Thymus (tissue), 11 donors: ENCODE data around the gene PARP1. TPM values are rescaled to one million over a fixed set of nuclear protein-coding genes. Genes with fewer than 3 reads are reported as not detected.

Experiments
- DNase-seq, 9 donors: peaks; one replicate each; pipeline ENCODE4 v3.0.0-alpha.2; 2013; ENCODE audit warnings: low spot score in 9 of 9, low read depth in 6 of 9, missing footprints in 1 of 9
- H3K27ac ChIP-seq, 2 donors: one replicate each; pipeline ENCODE4 v1.5.1; 2013; ENCODE audit warnings: control low read depth in 1 of 2, low read depth in 1 of 2, low read length in 1 of 2, mild to moderate bottlenecking in 1 of 2, moderate library complexity in 1 of 2
- H3K27me3 ChIP-seq, 2 donors: one replicate each; pipeline ENCODE4 v1.5.1; 2013; ENCODE audit warnings: low read length in 1 of 2; ENCODE audit not compliant: control insufficient read depth in 2 of 2, insufficient read depth in 1 of 2
- H3K36me3 ChIP-seq, 2 donors: one replicate each; pipeline ENCODE4 v1.5.1; 2013; ENCODE audit warnings: low read length in 1 of 2, mild to moderate bottlenecking in 1 of 2, moderate library complexity in 1 of 2; ENCODE audit not compliant: control insufficient read depth in 2 of 2, insufficient read depth in 2 of 2
- H3K4me1 ChIP-seq, 2 donors: one replicate each; pipeline ENCODE4 v1.5.1; 2013; ENCODE audit warnings: low read length in 2 of 2; ENCODE audit not compliant: control insufficient read depth in 2 of 2, insufficient read depth in 2 of 2
- H3K4me3 ChIP-seq, 2 donors: one replicate each; pipeline ENCODE4 v1.5.1; 2013; ENCODE audit warnings: low read length in 2 of 2, control low read depth in 1 of 2, mild to moderate bottlenecking in 1 of 2
- H3K9me3 ChIP-seq, 2 donors: one replicate each; pipeline ENCODE4 v1.5.1; 2013; ENCODE audit warnings: low read length in 1 of 2, mild to moderate bottlenecking in 1 of 2; ENCODE audit not compliant: control insufficient read depth in 2 of 2, insufficient read depth in 1 of 2
- WGBS: extraction: QIAGEN DNeasy Blood & Tissue Kit; methylation state at CpG from one replicate; pipeline ENCODE4 v1.1.7; 2013; 5-methylcytosine and 5-hydroxymethylcytosine counted together
- polyA plus RNA-seq: library from polyadenylated mRNA; stranded (reverse); fragments of 200-250 nt; gene quantifications from one replicate; pipeline ENCODE4 v1.2.3, GENCODE V29; 2013
- total RNA-seq: library from RNA; stranded (reverse); fragments of 120-200 nt; gene quantifications from one replicate; pipeline ENCODE4 v1.2.4, GENCODE V29; 2013
- donor health status: healthy.

PARP1 gene
- total and polyA plus RNA-seq, 2 donors = 36.7 to 73.9 TPM

DNA sequence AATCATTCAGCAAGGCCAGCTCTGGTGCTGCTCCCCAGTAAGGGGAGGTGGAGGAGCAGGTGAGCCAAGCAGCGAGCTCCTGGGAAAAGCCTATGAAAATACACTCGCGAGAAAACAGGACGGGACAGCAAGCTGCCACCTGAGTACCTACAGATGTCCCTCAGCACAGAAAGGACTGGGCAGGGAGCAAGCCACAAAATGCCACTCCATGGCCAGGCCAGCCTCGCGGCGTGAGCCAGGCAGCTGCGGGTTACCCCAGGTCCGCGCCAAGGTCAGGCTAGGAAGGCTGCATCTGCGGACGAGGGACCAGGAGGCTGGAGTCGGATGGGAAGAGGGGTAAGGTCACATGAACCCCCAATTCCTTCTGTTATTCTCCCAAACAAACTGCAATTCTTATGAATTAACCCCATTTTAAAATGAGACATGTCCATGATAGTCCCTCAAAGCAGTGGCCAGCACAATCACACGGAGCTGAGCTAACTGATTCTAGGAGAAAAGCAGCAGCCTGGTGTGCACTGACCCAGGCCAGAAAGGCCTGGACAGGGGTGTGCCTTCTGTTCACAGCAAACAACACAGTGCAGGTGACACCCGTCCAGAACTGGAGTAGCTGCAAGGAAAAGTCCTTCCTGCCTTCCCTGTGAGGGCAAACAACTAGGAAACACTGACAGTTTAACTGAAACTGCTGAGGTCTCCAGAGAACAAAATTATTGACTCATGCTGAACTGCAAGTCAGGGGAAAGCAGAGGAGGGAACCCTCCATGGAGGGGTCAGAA lies 26.5 kb downstream of the PARP1 start:
- Histone ChIP-seq H3K27ac (no peak overlapping the region), H3K4me1 (no peaks in the 10 kb centered on the region), H3K4me3 (no peak overlapping the region), H3K36me3 (peaks cover 86 to 92% of the 10 kb centered on the region in 2 donors), H3K27me3 (no peaks in the 10 kb centered on the region), H3K9me3 (no peaks in the 10 kb centered on the region)
- no peak for DNase-seq
- 98% methylated on average over 15 of the region's 15 CpGs for WGBS

GRCh38 chr1:226378071-226378470 lies 29.8 kb downstream of the PARP1 start:
- no peak overlapping the region for H3K27ac ChIP-seq
- peaks cover 78 to 93% of the 10 kb centered on the region in 2 donors for H3K36me3 ChIP-seq
- no peaks in the 10 kb centered on the region for H3K4me1 ChIP-seq
- no peaks in the 10 kb centered on the region for H3K27me3 ChIP-seq
- 95% methylated on average over 2 of the region's 2 CpGs for WGBS
- H3K4me3 ChIP-seq = no peak overlapping the region
- no peaks in the 10 kb centered on the region for H3K9me3 ChIP-seq
- DNase-seq = no peak

DNA sequence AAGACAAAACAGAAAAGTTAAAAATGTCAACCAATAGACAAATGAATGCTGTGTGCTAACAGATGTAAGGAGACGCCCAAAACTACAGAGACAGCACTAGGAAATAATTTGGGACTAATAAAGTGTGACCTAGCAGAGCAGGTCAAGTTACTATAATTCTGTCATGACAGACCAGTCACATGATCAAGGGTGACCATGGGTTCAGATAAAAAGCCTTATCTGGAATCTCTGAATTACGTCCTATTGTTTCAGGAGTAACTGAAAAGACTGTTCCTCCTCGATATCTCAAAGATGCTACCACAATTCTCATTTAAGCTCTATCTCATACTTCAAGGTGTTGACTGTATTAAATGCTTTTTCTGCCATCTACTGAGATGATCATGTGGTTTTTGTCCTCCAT lies 31.6 kb downstream of the PARP1 start:
- 96% methylated on average over 3 of the region's 3 CpGs for WGBS
- Histone ChIP-seq H3K4me1 (no peaks in the 10 kb centered on the region), H3K9me3 (no peaks in the 10 kb centered on the region), H3K4me3 (no peak overlapping the region), H3K36me3 (peaks cover 74 to 93% of the 10 kb centered on the region in 2 donors), H3K27me3 (no peaks in the 10 kb centered on the region), H3K27ac (no peak overlapping the region)
- DNase-seq = no peak

- Histone ChIP-seq H3K4me3 (no peak overlapping the region), H3K9me3 (no peaks in the 10 kb centered on the region), H3K4me1 (no peaks in the 10 kb centered on the region), H3K27ac (no peak overlapping the region), H3K27me3 (no peaks in the 10 kb centered on the region), H3K36me3 (peaks cover 64 to 90% of the 10 kb centered on the region in 2 donors)
- 90% methylated on average over 7 of the region's 7 CpGs for WGBS
- no peak for DNase-seq
Observed at GRCh38 chr1:226373376-226373775, 34.5 kb downstream of the PARP1 start.

DNA sequence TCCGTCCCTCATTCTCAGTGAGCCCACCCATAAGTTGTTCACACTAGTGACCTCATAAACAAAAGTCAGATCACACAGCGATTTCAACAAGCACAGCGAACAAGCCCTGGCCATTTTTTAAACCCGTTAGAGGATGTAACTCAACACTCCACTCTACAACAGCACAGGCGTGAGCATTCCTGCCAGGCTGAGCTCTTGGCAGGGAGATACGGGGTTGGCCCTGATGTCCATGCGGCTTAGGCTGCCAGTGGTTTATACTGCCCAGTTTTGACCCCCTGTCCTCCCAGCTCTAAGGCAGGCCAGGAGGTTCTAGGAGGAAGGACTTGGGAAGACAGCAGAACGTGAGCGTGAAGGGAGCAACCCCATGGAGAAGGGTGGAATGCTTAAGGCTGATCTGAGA lies 35.0 kb downstream of the PARP1 start:
- H3K36me3 ChIP-seq = peaks cover 64 to 91% of the 10 kb centered on the region in 2 donors
- no peaks in the 10 kb centered on the region for H3K4me1 ChIP-seq
- no peak overlapping the region for H3K27ac ChIP-seq
- no peaks in the 10 kb centered on the region for H3K27me3 ChIP-seq
- H3K9me3 ChIP-seq = no peaks in the 10 kb centered on the region
- 97% methylated on average over 9 of the region's 9 CpGs for WGBS
- DNase-seq = no peak
- no peak overlapping the region for H3K4me3 ChIP-seq

DNA sequence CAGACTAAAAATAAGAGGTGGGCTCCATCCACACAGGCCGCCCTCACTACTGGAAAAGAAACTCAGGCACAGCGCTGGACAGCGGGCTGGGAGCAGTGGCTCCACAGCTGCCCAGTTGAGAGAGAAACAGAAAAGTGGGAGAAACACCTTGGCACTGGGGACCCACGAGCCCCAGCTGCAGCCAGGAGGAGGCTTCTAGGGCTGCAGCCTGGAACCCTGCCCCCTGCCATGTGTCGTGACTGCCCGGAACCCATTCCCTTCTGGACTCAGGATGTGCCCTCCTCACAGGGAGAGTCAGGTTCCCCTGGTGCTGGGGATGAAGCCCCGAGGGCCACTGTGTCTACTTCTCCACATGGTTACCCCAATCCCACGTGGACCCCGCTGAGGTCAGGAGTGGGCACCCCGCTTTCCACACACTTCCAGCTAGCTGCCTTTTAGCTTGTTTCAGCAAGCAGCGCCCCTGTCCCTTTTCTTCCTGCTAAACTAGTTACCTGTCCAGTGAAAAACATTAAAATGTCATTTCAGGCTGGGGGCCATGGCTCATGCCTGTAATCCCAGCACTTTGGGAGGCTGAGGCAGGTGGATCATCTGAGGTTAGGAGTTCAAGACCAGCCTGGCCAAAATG lies 35.9 kb downstream of the PARP1 start:
- H3K4me1 ChIP-seq = no peaks in the 10 kb centered on the region
- H3K27me3 ChIP-seq = no peaks in the 10 kb centered on the region
- DNase-seq = no peak
- H3K4me3 ChIP-seq = no peak overlapping the region
- WGBS = 98% methylated on average over 11 of the region's 11 CpGs
- peaks cover 69 to 92% of the 10 kb centered on the region in 2 donors for H3K36me3 ChIP-seq
- no peak overlapping the region for H3K27ac ChIP-seq
- H3K9me3 ChIP-seq = no peaks in the 10 kb centered on the region

DNA sequence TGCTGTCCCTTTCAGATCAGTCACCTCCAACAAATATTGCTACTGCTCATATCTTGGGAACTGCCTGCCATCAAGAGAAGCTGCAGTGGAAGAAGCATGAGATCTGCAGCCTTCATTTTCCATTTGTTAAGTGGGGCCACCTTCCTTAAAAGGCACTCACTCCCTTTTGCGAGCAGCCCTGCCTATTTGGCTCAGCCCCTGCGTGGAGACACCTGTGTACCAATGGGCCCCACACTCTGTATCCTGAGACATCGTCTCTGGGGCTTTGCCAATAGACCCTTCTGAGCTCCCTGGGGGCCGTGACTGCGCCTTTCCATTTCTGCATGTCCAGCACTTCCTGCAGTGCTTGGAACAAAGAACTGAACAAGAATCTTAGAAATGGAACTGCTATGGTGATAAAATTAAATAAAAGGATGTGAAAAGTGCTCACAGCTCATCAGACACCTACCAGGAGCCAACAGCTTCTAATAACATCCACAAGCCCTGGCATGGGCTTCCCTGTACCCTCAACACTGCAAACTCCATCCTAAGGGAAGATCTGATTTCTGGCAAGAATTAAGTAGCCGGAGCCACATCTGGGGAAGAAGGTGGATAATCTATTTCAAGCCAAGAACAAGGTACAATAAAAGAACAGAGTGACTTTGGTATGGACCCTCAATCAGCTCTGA lies 36.7 kb downstream of the PARP1 start:
- Histone ChIP-seq H3K36me3 (peaks cover 70 to 91% of the 10 kb centered on the region in 2 donors), H3K27ac (no peak overlapping the region), H3K27me3 (no peaks in the 10 kb centered on the region), H3K9me3 (no peaks in the 10 kb centered on the region), H3K4me1 (no peaks in the 10 kb centered on the region), H3K4me3 (no peak overlapping the region)
- DNase-seq = no peak
- WGBS = 95% methylated on average over 6 of the region's 6 CpGs

GRCh38 chr1:226370144-226370923 lies 37.6 kb downstream of the PARP1 start:
- Histone ChIP-seq H3K27ac (no peak overlapping the region), H3K27me3 (no peaks in the 10 kb centered on the region), H3K4me3 (no peak overlapping the region), H3K9me3 (no peaks in the 10 kb centered on the region), H3K4me1 (no peaks in the 10 kb centered on the region), H3K36me3 (peaks cover 75 to 92% of the 10 kb centered on the region in 2 donors)
- 95% methylated on average over 13 of the region's 13 CpGs for WGBS
- no peak for DNase-seq
